Measurements from ENCODE around the gene SKIC3. TPM values are rescaled to one million over a fixed set of nuclear protein-coding genes. Genes with fewer than 3 reads are reported as not detected.

SKIC3 gene
- total and polyA plus RNA-seq, 2 donors from 2014 or later: 13.3 to 72.9 TPM

- H3K9ac ChIP-seq (ENCODE audit: low read length in 3 of 3): no peak overlapping the region
- FAIRE-seq: no peak
- H3K36me3 ChIP-seq (ENCODE audit: control insufficient read depth in 2 of 3, insufficient read depth in 3 of 3, low read length in 3 of 3): peaks cover 5 to 12% (median 8%) of the 10 kb centered on the region in 3 donors
- no peaks in the 10 kb centered on the region for H3K4me1 ChIP-seq (ENCODE audit: control insufficient read depth in 2 of 3, insufficient read depth in 2 of 3, low read depth in 1 of 3, low read length in 3 of 3)
- no peaks in the 10 kb centered on the region for H3K9me3 ChIP-seq (ENCODE audit: control insufficient read depth in 2 of 3, insufficient read depth in 1 of 3, low read length in 3 of 3)
- DNase-seq: no peak
- no peak overlapping the region for H3K4me3 ChIP-seq (ENCODE audit: low read length in 3 of 3)
- no peaks in the 10 kb centered on the region for H3K27me3 ChIP-seq (ENCODE audit: control insufficient read depth, insufficient read depth, low read length)
- intact Hi-C loops (cut with DNase I): no loop called here
- no peak for TF ChIP-seq CTCF (IDR thresholded peaks at IDR 0.05; ENCODE audit: borderline replicate concordance, extremely low read depth, insufficient read depth)
- H3K27ac ChIP-seq (ENCODE audit: low read depth in 2 of 2, low read length in 2 of 2): no peak overlapping the region
Measured at GRCh38 chr5:95533106-95533505, 21.7 kb downstream of the SKIC3 start.

DNA sequence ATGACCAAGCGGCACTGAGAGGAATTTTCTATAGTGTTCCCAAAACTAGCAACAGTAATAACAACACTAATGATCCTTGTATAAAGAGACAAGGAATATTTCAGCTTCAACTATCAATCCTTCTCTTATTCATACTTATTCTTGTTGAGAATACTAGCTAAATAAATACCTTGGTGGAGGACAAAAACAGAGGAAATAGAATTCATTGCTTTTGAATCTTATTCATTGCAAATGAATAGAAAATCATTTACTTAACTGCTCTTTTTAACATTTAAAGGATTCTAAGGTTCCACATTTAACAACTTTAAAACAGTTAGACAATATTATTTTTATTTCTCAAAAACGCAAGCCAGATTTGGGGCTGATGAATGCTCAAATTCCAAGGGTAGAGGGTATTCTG lies 22.4 kb downstream of the SKIC3 start:
- Histone ChIP-seq H3K27ac (ENCODE audit: low read depth in 2 of 2, low read length in 2 of 2) (no peak overlapping the region), H3K4me3 (ENCODE audit: low read length in 3 of 3) (no peak overlapping the region), H3K36me3 (ENCODE audit: control insufficient read depth in 2 of 3, insufficient read depth in 3 of 3, low read length in 3 of 3) (peaks cover 5 to 16% (median 12%) of the 10 kb centered on the region in 3 donors), H3K4me1 (ENCODE audit: control insufficient read depth in 2 of 3, insufficient read depth in 2 of 3, low read depth in 1 of 3, low read length in 3 of 3) (no peaks in the 10 kb centered on the region), H3K9ac (ENCODE audit: low read length in 3 of 3) (no peak overlapping the region), H3K9me3 (ENCODE audit: control insufficient read depth in 2 of 3, insufficient read depth in 1 of 3, low read length in 3 of 3) (no peaks in the 10 kb centered on the region), H3K27me3 (ENCODE audit: control insufficient read depth, insufficient read depth, low read length) (no peaks in the 10 kb centered on the region)
- DNase-seq: no peak
- intact Hi-C loops (cut with DNase I): no loop called here
- no peak for FAIRE-seq
- no peak for TF ChIP-seq CTCF (IDR thresholded peaks at IDR 0.05; ENCODE audit: borderline replicate concordance, extremely low read depth, insufficient read depth)

DNA sequence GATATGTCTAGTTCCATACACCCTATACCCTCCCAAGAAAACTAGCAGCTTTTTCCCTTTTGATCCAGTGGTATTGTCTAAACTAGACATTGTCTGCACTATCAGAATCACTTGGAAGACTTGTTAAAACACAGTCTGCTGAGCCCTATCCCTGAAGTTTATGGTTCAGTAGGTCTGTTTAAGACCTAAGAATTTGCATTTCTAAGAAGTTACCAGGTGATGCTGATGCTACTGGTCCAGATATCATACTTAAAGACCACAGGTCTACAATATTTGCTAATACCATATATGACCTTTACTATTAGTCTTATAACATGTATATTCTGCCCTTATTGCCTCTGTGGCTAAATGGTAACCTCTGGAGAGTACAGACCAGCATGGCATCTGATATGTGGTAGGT lies 23.3 kb downstream of the SKIC3 start:
- Histone ChIP-seq H3K36me3 (ENCODE audit: control insufficient read depth in 2 of 3, insufficient read depth in 3 of 3, low read length in 3 of 3) (peaks cover 5 to 21% (median 12%) of the 10 kb centered on the region in 3 donors), H3K4me3 (ENCODE audit: low read length in 3 of 3) (no peak overlapping the region), H3K27ac (ENCODE audit: low read depth in 2 of 2, low read length in 2 of 2) (no peak overlapping the region), H3K9me3 (ENCODE audit: control insufficient read depth in 2 of 3, insufficient read depth in 1 of 3, low read length in 3 of 3) (no peaks in the 10 kb centered on the region), H3K9ac (ENCODE audit: low read length in 3 of 3) (no peak overlapping the region), H3K4me1 (ENCODE audit: control insufficient read depth in 2 of 3, insufficient read depth in 2 of 3, low read depth in 1 of 3, low read length in 3 of 3) (no peaks in the 10 kb centered on the region), H3K27me3 (ENCODE audit: control insufficient read depth, insufficient read depth, low read length) (no peaks in the 10 kb centered on the region)
- no peak for FAIRE-seq
- no peak for TF ChIP-seq CTCF (IDR thresholded peaks at IDR 0.05; ENCODE audit: borderline replicate concordance, extremely low read depth, insufficient read depth)
- intact Hi-C loops (cut with DNase I): no loop called here
- DNase-seq: no peak

- DNase-seq (no peak), FAIRE-seq (no peak)
- TF ChIP-seq CTCF (IDR thresholded peaks at IDR 0.05; ENCODE audit: borderline replicate concordance, extremely low read depth, insufficient read depth): no peak
- Histone ChIP-seq H3K4me1 (ENCODE audit: control insufficient read depth in 2 of 3, insufficient read depth in 2 of 3, low read depth in 1 of 3, low read length in 3 of 3) (no peaks in the 10 kb centered on the region), H3K9me3 (ENCODE audit: control insufficient read depth in 2 of 3, insufficient read depth in 1 of 3, low read length in 3 of 3) (no peaks in the 10 kb centered on the region), H3K9ac (ENCODE audit: low read length in 3 of 3) (no peak overlapping the region), H3K4me3 (ENCODE audit: low read length in 3 of 3) (no peak overlapping the region), H3K27me3 (ENCODE audit: control insufficient read depth, insufficient read depth, low read length) (no peaks in the 10 kb centered on the region), H3K36me3 (ENCODE audit: control insufficient read depth in 2 of 3, insufficient read depth in 3 of 3, low read length in 3 of 3) (peaks cover 5 to 27% (median 12%) of the 10 kb centered on the region in 3 donors), H3K27ac (ENCODE audit: low read depth in 2 of 2, low read length in 2 of 2) (no peak overlapping the region)
- intact Hi-C loops (cut with DNase I): no loop called here
Measured at GRCh38 chr5:95530416-95530815, 24.4 kb downstream of the SKIC3 start.
